Naive thymus-derived CD8-positive, alpha-beta T cell (primary cell): ENCODE results near the gene CPNE2. TPM values are rescaled to one million over a fixed set of nuclear protein-coding genes. Genes with fewer than 3 reads are reported as not detected.

Experiments used
- ATAC-seq, 2 donors: fragments of 150-1000 bp; cut with Tn5 transposase in 1 of 2; sonication (Bioruptor Pico), chemical (Tn5 transposase) in 1 of 2; 1 replicate in 1 of 2; 2 replicates in 1 of 2; pipeline ENCODE4 v1.10.0; 2021; ENCODE audit warnings: mild to moderate bottlenecking in 2 of 2, moderate library complexity in 2 of 2
- POLR2A ChIA-PET: fragments of 350-600 bp; sonication (Branson Sonifier 250); formaldehyde crosslinking; loops from one replicate; lab custom pipeline; 2021; ENCODE audit warnings: antibody characterized with exemption; lab: Charles Lee
- DNase-seq, 10 donors: peaks; one replicate each; pipeline versions ENCODE4 v3.0.0 to v3.0.0-alpha.2; 2020 to 2022
- H3K27ac Mint-ChIP-seq, 10 donors: one replicate each; pipeline ENCODE4 v1.8.0; 2020 to 2022; ENCODE audit warnings: mild to moderate bottlenecking in 10 of 10, mixed read lengths in 10 of 10, moderate library complexity in 4 of 10, inconsistent platforms in 1 of 10
- H3K27me3 Mint-ChIP-seq, 5 donors: one replicate each; pipeline ENCODE4 v1.8.0; 2021 to 2022; ENCODE audit warnings: mixed read lengths in 5 of 5
- H3K36me3 Mint-ChIP-seq, 3 donors: one replicate each; pipeline ENCODE4 v1.8.0; 2020 to 2022; ENCODE audit warnings: mixed read lengths in 3 of 3, mild to moderate bottlenecking in 2 of 3, inconsistent platforms in 1 of 3
- H3K4me1 Mint-ChIP-seq, 4 donors: one replicate each; pipeline ENCODE4 v1.8.0; 2021 to 2022; ENCODE audit warnings: mixed read lengths in 4 of 4
- H3K4me3 Mint-ChIP-seq, 10 donors: one replicate each; pipeline ENCODE4 v1.8.0; 2020 to 2022; ENCODE audit warnings: mild to moderate bottlenecking in 10 of 10, mixed read lengths in 10 of 10, moderate library complexity in 6 of 10, inconsistent platforms in 1 of 10
- H3K9me3 Mint-ChIP-seq, 9 donors: one replicate each; pipeline ENCODE4 v1.8.0; 2020 to 2022; ENCODE audit warnings: mixed read lengths in 9 of 9, mild to moderate bottlenecking in 3 of 9, inconsistent platforms in 1 of 9, moderate library complexity in 1 of 9
- polyA plus RNA-seq, 3 donors: library from polyadenylated mRNA; unstranded; fragments of 300-500 nt; fragmentation: Illumina TruSeq; gene quantifications; one replicate each; pipeline ENCODE4 v1.2.3, GENCODE V29; 2021
- total RNA-seq, 8 experiments: library from RNA in 2 of 8; stranded (reverse) in 2 of 8; gene quantifications; one replicate each; pipeline ENCODE4 v1.2.3 and lab custom pipeline; 2021 to 2026

Gene CPNE2
- total and polyA plus RNA-seq, 5 experiments from 2014 or later, result 9.6 to 60.4 (median 26.8) TPM

GRCh38 chr16:57192720-57193486, 100.5 kb downstream of the CPNE2 start:
- DNase-seq, result no peak
- Mint-ChIP-seq H3K36me3 (peaks cover 0 to 31% (median 0%) of the 10 kb centered on the region in 3 donors), H3K9me3 (no peaks in the 10 kb centered on the region), H3K27me3 (no peaks in the 10 kb centered on the region), H3K4me1 (peaks cover 27 to 57% (median 49%) of the 10 kb centered on the region in 4 donors), H3K4me3 (no peak overlapping the region), H3K27ac (no peak overlapping the region)
- ATAC-seq, result no peak
- POLR2A ChIA-PET, result interaction anchor here (0.6 to 0.7 kb wide), 3 partner anchors 13 to 118 kb away, joined by 3 to 5 read pairs (median 3); no protein-coding TSS in a partner anchor

GRCh38 chr16:57194512-57194911, 102.1 kb downstream of the CPNE2 start:
- peak overlapping the region in 2 of 10 donors; percentile 35 to 68 for H3K27ac Mint-ChIP-seq
- no peaks in the 10 kb centered on the region for H3K27me3 Mint-ChIP-seq
- peaks cover 24 to 53% (median 40%) of the 10 kb centered on the region in 4 donors for H3K4me1 Mint-ChIP-seq
- H3K9me3 Mint-ChIP-seq, result no peaks in the 10 kb centered on the region
- POLR2A ChIA-PET, result interaction anchor here (0.6 kb wide), 1 partner anchor 25 kb away, joined by 5 read pairs; no protein-coding TSS in a partner anchor
- DNase-seq, result no peak
- no peak for ATAC-seq
- H3K36me3 Mint-ChIP-seq, result peaks cover 0 to 32% (median 3%) of the 10 kb centered on the region in 3 donors
- no peak overlapping the region for H3K4me3 Mint-ChIP-seq

DNA sequence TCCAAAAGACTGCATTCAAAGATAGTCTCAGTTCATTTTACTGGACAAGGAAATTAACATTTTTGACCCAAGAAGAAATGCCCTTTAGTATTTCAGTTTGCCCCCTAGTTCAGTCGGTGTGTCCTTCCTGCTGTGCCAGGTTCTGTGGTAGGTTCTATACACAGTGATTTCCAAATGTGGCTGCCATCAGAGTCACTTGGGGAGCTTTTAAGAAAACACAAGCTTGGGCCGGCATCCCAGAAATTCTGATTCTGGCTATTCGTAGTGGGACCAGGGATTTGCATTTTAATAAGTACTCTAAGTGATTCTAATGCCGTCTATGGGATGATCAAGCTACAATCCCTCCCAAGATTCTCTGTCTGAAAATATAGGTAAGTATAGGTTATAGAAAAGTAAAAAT, 103.9 kb downstream of the CPNE2 start:
- DNase-seq (no peak), ATAC-seq (no peak)
- no peak overlapping the region for H3K4me3 Mint-ChIP-seq
- H3K9me3 Mint-ChIP-seq, result no peaks in the 10 kb centered on the region
- H3K27me3 Mint-ChIP-seq, result no peaks in the 10 kb centered on the region
- peaks cover 19 to 42% (median 30%) of the 10 kb centered on the region in 4 donors for H3K4me1 Mint-ChIP-seq
- peak overlapping the region in 1 of 10 donors; percentile 84 for H3K27ac Mint-ChIP-seq
- peaks cover 0 to 28% (median 3%) of the 10 kb centered on the region in 3 donors for H3K36me3 Mint-ChIP-seq
- POLR2A ChIA-PET, result no interaction called here

GRCh38 chr16:57196753-57197152, 104.4 kb downstream of the CPNE2 start:
- DNase-seq (no peak), ATAC-seq (no peak)
- H3K4me3 Mint-ChIP-seq, result no peak overlapping the region
- POLR2A ChIA-PET, result interaction anchor here (0.8 kb wide), 1 partner anchor 11 kb away, joined by 3 read pairs; the partner anchor contains the start of gene PSME3IP1
- no peaks in the 10 kb centered on the region for H3K9me3 Mint-ChIP-seq
- H3K36me3 Mint-ChIP-seq, result peaks cover 0 to 28% (median 3%) of the 10 kb centered on the region in 3 donors
- H3K4me1 Mint-ChIP-seq, result peaks cover 17 to 41% (median 29%) of the 10 kb centered on the region in 4 donors
- no peaks in the 10 kb centered on the region for H3K27me3 Mint-ChIP-seq
- no peak overlapping the region for H3K27ac Mint-ChIP-seq

Other genes starting within 250 kb of the CPNE2 start
- gene SLC12A3, start 227.4 kb upstream of the CPNE2 start, total RNA-seq, result not detected
- not detected for gene SLC12A3, start 227.4 kb upstream of the CPNE2 start, polyA plus RNA-seq
- gene HERPUD1, start 160.4 kb upstream of the CPNE2 start, total RNA-seq, result 100 to 1,000 TPM; 190 to 214 TPM
- 10 to 100 TPM; 43.8 to 88.6 (median 57.6) TPM for gene HERPUD1, start 160.4 kb upstream of the CPNE2 start, polyA plus RNA-seq
- gene CETP, start 130.6 kb upstream of the CPNE2 start, total RNA-seq, result under 1 TPM in 1 of 2 experiments, not detected in 1; 0.27 TPM
- gene CETP, start 130.6 kb upstream of the CPNE2 start, polyA plus RNA-seq, result under 1 TPM in 2 of 3 donors, not detected in 1; 0.20 to 0.21 TPM
- 100 to 1,000 TPM; 474 to 488 TPM for gene NLRC5, start 103.0 kb upstream of the CPNE2 start, total RNA-seq
- 100 to 1,000 TPM in 1 of 3 donors, 10 to 100 TPM in 2; 70.4 to 137 (median 80.0) TPM for gene NLRC5, start 103.0 kb upstream of the CPNE2 start, polyA plus RNA-seq
- 100 to 1,000 TPM; 137 to 158 TPM for gene PSME3IP1, start 93.5 kb downstream of the CPNE2 start, total RNA-seq
- gene PSME3IP1, start 93.5 kb downstream of the CPNE2 start, polyA plus RNA-seq, result 10 to 100 TPM; 66.0 to 81.4 (median 67.1) TPM
- gene RSPRY1, start 93.7 kb downstream of the CPNE2 start, total RNA-seq, result 10 to 100 TPM; 25.9 to 32.6 TPM
- 10 to 100 TPM; 28.4 to 34.6 (median 29.3) TPM for gene RSPRY1, start 93.7 kb downstream of the CPNE2 start, polyA plus RNA-seq
- 10 to 100 TPM; 58.0 to 61.3 TPM for gene ARL2BP, start 152.7 kb downstream of the CPNE2 start, total RNA-seq
- 100 to 1,000 TPM; 148 to 154 (median 153) TPM for gene ARL2BP, start 152.7 kb downstream of the CPNE2 start, polyA plus RNA-seq
- 1 to 10 TPM; 3.5 to 4.2 TPM for gene PLLP, start 192.1 kb downstream of the CPNE2 start, total RNA-seq
- 1 to 10 TPM; 4.9 to 8.8 (median 6.3) TPM for gene PLLP, start 192.1 kb downstream of the CPNE2 start, polyA plus RNA-seq